Stimulated activated naive CD4-positive, alpha-beta T cell treated with Interleukin-2 at 50 U/mL for 16 hours (primary cell): ENCODE data around the gene DAB2IP.
"Not testable (repeated sequence)": the region's sequence is repeated elsewhere in the genome, so short reads cannot be mapped to it uniquely, and the experiment has no call there.

Experiments
- DNase-seq: peaks from one replicate; lab custom pipeline; 2025; lab: John Stamatoyannopoulos, UW

Gene DAB2IP

DNA sequence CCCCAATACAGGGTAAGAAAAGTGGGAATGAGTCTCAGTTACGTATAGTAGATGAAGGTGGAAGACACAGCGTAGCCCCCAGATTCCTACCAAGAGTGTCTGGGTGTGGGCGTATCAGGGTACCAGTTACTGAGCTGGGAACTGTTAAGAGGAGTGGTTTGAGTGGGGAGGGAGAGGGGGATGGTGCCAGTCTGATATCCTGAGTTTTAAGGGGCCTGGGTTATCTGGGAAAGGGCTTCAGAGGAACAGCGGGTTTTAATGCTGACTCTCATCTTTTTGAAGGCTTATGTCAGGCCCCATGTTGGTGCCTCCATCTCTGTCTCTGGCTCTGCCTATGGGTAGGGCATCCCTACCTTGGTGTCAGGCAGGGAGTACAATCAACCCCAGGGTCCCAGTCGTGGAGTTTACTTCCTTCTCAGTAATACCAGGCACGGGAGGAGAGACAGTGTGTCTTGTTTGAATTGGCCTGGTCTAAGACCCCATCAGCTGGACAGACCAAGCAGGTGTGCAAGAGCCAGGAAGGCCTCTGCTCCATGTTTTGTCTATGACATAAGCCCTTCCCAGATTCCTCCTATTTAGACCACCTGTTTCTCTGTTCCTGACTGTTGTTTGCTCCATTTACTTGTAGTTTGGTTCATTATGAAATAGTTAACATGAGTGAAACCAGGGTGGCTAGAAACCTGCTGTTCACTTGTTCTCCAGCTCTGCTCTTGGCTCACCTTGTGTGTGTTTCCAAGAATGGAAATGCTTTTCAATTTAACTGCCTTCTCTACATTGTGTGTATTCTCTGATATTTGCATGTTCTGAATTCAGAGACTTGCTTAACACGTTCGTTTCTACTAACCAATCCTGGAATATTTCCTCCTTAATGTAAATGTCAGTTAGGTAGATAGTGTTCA, 125.6 kb downstream of the DAB2IP start:
- DNase-seq: no peak

DNA sequence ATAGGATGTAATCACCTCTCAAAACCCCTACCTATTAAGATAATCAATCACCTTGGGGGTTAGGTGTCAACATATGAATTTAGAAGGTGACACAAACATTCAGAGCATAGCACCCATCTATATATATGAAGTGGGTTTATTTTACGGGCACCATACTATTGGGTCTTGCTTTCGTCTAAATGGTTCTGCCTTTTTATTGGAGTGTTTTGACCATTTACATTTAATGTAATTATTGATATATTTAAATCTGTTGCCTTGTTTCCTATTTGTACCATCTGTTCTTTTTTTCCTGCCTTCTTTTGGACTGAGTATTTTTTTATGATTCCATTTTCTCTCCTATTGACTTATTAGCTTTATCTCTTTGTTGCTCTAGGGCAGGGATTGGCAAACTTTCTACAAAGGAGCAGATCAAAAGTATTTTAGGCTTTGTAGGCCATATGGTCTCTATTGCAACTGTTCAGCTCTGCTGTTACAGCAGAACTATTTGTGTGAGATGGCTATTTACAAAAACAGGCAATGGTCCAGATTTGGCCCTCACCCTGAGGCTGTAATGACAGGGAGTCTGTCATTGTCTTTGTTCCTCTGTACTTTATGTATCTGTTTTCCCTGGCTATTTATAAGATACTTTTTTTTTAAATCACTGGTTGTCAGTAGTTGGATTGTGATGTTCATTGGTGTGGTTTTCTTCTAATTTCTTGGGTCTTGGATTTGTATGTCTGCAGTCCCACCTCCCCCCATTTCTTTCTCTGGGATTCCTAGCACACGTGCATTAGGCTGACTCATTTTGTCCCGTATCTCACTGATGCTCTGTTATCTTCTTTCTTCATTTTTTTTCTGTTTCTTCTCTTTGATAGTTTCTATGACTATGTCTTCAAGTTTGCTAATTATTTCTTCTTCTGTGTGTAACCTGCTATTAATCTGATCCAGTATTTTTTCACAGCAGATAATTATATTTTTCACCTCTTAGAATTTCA, 127.1 kb downstream of the DAB2IP start:
- DNase-seq: no peak

DNA sequence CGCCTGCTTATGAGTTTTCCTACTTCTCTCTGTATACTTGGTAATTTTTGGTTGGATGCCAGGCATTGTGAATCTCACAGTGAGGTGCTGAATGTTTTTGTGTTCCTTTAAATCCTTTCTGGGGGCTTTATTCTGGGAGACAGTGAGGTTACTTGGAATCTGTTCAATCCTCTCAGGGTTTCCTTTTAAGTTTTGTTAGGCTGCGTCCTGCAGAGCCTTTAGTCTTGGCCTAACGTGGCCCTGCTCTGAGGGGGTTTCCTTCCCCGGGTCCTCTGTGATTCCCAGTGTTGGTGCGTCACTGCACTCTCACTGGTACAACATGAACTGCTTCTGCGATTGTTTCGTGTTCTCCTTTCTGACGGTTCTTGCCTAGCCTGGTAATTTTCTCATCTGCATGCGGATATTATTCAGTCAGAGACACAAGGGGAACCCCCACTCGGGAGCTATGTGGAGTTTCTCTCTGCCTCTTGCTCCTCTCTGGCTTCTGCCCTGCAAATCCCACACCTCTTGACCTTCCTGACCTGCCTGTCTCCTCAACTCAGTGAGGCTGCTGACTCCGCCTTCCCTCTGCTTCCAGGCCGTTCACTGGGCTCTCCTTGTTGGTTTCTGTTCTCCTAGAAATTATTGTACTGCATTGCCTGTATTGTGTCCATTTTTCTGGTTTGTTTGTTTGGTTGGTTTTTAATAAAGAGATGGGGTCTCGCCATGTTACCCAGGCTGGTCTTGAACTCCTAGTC, 128.1 kb downstream of the DAB2IP start:
- DNase-seq: no peak

DNA sequence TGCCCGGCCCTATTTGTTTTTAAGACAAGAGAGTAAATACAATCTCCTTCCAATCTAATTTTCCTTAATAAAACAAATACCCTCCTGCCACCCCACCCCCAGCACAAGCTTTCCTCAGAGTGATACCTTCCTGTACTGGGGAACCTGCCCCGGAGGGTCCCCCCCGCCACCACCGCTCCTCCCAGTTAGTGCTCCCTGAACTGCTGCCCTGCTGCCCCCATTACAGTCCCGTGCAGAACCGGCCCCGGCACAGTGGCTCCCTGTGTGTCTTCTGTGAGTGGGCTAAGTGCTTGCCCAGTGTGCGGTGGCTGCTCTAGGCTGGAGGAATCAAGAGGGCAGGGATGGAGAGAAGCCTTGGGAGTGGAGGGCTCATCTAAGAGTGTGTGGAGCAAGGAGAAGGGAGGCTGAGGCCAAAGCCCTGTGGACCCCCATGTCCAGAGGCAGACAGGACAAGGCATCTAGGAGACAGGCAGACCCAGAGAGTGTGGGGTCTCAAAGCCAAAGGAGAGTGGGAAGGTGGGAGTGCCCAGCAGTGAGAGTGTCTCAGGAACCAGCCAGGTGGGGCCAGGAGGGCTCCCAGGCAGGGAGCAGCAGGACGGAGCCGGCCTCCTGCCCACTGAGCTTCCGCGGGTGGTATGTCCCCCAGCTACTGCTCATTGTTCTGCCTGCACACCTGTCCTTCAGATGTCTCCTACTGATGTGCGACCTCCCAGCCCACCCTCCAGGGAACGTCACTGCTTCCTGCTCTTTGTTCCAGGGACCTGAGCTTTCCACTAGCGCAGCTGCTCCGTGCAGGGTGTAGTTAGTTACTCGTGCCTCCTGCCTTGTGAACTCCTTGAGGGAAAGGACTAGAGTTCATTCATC, 129.0 kb downstream of the DAB2IP start:
- no peak for DNase-seq

DNA sequence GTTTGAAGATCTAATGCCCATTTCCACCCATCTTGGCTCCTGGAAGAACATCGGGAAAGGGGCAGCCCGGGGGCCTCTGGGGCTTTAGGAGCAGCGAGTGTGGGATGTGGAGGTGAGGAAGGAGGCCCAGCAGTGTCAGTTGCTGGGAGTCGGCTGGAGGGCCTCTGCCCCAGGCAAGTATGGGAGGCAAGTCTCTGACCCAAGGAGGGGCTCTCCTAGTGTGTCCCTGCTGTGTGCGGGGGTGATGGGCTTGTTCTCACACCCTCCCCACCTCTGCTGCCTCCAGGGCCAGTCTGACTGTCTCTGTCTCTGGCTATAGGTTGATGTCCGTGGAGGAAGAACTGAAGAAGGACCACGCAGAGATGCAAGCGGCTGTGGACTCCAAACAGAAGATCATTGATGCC, 129.7 kb downstream of the DAB2IP start:
- no peak for DNase-seq

DNA sequence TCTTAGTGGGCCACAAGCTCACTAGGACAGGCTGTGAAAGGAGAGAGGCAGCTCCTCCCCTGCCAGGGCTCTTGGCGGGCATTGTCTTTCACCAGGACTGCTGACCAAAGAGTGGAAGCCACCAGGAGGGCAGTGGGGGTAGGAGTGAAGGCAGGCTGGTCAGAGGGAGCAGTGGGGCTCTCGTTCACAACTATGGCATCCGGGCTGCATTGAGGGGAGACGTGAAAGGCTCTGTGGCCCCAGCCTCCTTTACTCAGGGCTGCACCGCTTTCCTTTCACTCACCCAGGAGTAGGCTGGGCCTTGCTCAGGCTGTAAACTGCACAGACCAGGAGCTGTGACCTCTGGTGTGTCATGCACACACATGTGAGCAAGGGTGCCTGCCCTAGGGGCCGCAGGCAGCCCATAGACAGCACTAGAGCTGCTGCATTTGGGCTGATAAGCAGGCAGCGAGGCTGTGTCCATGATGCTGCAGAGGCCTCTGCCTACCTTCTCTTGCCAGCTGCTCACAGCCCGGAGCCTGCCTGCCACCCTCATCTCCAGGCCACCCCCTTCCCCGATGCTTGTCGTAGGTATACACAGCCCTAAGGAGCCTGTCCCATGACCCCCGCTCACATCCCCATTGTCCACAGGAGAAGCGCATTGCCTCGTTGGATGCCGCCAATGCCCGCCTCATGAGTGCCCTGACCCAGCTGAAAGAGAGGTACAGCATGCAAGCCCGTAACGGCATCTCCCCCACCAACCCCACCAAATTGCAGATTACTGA, 130.4 kb downstream of the DAB2IP start:
- no peak for DNase-seq

DNA sequence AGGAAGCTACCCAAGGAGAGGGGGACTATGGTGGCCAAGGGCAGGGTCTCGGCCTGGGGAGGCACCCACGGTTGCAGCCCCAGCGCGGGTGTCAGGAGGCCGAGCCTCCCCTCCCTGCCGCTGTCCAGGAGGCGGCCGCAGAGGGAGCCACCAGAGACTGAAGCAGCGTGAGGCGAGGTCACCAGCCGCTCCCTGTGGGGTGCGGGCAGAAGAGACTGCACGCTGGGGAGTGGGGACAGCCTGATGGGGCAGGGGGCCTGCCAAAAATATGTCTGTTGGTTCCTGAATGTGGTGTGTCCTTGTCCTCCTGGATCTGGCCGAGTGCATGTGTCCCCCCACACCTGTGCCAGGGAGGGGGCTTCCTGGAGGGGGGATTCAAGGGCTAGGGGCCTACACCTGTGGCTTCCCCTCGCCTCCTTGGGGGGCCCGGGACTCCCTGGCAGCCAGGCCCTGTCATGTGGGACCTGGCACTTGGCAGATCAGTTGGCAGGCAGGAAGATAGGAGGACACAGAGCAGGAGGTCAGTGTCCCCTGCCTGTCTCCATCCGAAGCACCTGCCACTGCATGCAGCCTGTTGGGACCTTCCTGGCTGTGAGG, 131.2 kb downstream of the DAB2IP start:
- DNase-seq: no peak

DNA sequence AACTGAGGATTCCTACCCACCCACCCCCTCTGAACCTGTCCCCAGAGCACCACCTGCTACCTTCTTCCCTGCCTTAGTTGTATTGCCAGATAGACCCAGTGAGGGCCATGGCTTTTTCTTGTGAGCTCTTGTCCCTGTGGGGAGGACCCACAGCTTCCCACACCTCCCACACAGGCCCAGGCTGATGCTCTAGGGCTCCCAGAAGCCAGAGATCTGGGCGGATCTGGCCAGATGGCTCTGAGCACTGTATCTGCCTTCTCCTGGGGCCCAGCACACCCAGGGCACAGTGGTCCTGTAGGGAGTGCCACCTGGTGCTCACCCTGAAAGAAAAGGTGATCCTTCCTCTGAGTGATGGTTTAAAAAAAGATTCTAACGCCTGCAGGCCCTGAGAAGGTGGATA, 131.7 kb downstream of the DAB2IP start:
- no peak for DNase-seq

DNA sequence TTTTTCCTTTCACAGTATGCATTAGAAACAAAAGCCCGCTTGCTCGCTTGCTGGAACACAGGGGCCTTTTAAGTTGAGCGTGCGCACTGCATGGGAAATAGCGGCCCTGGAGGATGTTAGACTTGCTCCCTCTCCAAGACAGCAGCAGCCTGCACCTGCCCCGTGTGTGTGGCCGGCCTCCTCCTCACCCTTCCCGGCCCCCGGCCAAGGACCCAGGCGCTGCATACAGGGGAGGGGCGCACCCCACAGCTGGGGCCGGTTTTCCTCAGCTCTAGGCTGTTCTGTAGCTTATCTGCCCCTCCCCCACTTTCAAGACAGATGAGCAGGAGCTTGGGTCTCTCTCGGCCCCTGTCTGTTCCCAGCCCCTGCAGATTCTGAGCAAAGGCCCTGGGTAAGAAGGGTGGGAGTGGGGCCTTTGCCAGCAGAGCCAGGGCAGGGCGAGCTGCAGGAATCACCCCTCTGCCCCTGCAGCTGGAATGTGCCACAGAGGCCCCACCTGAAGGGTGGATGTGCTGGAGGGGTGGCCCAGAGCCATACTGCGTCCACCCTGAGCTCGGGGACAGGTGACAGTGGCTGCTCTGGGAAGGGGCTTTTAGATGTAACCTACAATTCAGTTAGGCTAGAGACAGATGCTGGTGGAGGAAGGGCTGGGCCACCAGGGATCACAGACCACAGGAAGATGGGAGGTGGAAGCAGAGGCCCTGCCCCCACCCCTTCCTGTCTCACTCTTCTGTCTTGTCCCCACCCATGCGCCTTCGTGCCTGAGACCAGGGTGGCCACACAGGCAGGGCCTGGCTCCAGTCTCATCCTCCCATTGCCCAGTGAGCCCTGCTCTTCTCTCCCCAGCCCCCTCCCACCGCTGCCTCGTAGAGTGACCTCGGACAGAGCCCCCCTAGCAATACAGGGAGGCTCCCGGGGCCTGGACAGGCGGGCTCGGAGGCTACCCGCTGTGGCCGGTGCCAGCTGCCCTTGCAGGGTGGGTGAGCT, 132.4 kb downstream of the DAB2IP start:
- no peak for DNase-seq

DNA sequence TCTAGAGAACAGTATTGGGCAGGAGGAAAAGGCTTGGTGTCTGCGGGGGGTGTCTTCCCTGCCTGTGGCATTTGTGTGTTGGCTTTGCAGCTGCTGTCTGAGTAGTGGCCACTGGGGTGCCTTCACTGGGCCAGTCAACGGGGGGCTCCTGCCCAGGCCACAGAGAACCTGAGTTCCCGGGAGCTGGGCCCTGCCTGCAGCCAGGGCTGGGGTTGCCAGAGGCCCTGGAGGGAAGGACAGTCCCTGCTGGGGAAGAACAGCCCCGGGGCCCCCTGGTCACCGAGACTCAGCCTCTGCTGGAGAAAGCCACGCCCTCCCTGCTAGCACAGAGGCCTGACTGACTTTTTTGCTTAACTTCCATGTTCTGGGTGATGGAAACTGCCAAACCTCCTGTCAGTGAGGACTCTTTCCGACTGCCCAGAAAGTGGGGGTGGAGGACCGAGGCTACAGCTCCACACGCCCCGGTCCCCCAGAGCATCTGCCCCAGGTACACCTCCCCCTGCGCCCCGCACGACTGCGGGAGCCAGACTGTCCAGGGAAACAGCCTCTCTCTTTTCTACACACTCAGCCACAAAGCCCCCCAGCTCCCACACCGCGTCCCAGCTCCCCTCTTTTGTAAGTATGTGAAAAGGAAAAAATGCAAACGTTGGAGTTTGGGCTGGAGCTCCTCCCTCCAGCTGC, 133.4 kb downstream of the DAB2IP start:
- no peak for DNase-seq

DNA sequence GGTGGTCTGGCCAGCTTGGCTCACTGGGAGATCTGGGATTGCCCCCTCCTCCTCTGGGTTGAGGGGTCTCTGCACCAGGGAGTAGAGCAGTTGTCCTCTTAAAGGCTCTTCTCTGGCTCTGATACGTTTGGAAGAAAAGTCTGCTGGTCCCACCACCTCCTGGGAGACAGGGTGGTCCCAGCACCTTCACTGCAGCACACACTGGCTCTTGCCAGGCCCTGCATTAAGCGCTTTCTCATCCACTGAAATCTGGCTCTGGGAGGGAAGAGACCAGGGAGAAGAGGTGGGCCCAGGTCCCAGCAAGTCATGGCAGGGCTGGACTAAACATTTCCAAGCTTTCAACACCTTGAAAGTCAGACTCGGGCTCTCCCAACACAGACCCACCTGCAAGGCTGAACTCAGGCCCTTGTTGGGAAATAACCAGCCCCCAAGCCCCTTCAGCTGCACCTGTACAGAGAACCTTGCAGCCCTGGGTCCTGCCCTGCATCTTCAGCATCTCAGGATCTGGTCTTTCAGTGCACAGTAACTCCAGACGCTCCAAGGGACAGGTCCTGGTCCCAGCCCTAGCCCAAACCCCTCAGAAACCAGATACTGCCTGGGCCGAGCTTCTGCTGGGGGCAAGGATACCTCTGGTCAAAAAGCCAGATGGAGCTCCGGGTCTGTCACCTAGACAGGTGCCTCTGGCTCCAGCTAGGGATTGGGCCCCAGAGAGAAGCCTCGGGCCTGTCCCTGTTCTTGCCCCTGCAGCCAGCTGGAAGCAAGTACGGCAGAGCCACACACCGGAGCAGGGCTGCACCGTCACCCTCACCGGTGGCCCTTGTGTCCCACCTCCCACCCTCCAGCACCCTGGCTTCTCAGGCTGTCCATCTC, 134.5 kb downstream of the DAB2IP start:
- DNase-seq: no peak

DNA sequence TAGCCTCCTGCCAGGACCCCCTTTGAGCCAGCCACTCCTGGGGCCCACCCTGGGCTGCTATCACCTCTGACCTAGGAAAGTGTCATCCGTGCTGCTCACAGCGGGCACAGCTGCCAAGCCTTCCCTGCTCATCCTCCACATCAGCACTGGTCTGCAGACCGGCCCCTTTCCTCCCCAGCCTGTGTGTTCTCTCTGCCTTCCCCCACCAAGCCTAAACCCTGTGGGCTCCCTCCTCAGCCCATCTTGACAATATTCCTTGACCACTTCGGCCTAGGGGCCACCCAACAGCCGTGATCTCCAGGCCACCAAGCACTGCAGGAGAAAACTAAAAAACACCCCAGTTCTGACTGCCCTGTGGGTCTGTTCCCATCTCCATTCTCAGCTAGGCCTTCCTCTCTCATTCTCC, 135.1 kb downstream of the DAB2IP start:
- no peak for DNase-seq

DNA sequence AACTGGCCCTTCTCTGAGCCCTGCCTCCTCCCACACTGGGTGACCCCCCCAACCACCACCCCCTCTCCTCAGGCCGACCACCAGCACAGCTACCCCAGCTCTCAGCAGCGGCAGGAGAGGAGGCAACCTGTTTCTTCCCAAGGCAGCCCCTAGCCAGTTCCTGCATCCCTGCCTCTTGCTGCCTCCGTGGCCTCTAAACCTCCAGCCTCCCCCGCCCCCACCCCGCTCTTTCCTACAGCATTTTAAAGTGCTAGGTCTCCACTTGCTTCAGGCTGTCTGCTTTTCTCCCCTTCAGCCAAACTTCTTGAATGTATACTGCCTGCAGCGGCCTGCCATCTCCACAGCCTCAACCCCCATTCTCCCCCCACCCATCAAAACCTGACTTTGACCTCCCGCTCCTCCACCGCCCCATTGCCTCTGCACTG, 135.6 kb downstream of the DAB2IP start:
- DNase-seq: no peak

DNA sequence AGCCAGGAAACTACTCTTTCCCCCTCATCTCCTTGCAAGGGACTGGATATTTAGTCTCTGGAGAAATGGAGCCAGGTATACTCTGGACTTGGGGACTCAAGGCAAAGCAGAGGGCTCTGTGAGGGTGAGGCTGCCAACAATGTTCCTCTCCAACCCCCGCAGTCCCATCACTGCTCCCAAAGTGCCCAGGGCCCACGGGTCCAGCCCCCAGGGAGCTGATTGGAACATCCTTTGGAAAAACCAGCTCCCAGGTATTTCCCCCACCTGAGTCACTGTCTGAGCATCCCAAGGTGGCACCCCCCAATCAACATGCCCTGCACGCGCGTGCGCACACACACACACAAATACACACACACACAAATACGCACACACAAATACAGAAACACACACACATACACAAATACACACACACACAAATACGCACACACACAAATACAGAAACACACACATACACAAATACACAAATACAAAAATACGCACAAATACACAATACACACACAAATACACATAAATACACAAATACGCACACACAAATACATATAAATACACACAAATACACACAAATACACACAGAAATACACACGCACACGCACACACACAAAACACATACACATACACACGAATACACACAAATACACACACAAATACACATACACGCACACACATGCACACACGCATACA, 137.4 kb downstream of the DAB2IP start:
- no peak for DNase-seq

DNA sequence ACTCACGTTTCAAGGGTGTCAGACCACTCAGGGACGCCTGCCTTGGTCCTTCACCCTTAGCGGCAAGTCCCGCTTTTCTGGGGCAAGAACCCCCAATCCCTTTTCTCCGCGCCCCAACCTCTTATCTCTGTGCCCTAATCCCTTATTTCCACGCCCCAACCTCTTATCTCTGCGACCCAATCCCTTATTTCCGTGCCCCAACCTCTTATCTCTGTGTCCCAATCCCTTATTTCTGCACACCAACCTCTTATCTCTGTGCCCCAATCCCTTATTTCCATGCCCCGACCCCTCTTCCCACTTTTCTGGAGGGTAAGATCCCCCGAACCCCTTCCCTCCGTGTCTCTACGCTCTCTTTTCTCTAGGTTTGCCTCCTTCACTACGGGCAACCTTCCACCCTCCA, 139.4 kb downstream of the DAB2IP start:
- DNase-seq: no peak

DNA sequence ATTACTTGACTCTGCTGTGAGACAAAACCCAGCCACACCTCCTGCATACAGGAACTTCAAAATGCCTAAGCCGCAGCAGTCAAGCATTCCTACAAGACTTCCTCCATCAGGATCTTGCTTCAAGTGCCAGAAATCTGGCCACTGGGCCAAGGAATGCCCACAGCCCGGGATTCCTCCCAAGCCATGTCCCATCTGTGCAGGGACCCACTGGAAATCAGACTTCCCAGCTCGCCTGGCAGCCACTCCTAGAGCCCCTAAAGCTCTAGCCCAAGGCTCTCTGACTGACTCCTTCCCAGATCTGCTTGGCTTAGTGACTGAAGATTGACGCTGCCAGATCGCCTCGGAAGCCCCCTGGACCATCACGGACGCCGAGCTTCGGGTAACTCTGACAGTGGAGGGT, 141.0 kb downstream of the DAB2IP start:
- DNase-seq: not testable (repeated sequence)

DNA sequence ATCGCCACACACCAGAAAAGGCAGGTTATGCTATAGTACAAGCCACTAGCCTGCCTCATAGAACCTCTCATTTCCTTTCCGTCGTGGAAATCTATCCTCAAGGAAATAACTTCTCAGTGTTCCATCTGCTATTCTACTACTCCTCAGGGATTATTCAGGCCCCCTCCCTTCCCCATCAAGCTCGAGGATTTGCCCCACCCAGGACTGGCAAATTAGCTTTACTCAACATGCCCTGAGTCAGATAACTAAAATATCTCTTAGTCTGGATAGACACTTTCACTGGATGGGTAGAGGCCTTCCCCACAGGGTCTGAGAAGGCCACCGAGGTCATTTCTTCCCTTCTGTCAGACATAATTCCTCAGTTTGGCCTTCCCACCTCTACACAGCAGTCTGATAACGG, 142.9 kb downstream of the DAB2IP start:
- not testable (repeated sequence) for DNase-seq
